HepG2 (cell line): ENCODE results near the gene ICAM5. TPM values are rescaled to one million over a fixed set of nuclear protein-coding genes. Genes with fewer than 3 reads are reported as not detected.

Experiments used
- PLRG1 ChIP-seq: fragments of 450-650 bp; conservative IDR thresholded peaks from 2 replicates; pipeline ENCODE4 v1.6.1; 2016
- PRDM15 ChIP-seq: sonication (generic); formaldehyde crosslinking; IDR thresholded peaks from 2 replicates; pipeline ENCODE4 v1.4.0; 2020; ENCODE audit warnings: missing genetic modification reagents
- ZBTB37 ChIP-seq: sonication (generic); formaldehyde crosslinking; IDR thresholded peaks from 2 replicates; pipeline ENCODE4 v1.4.0; 2020; ENCODE audit warnings: mild to moderate bottlenecking, missing genetic modification reagents
- ZBTB49 ChIP-seq: sonication (generic); formaldehyde crosslinking; IDR thresholded peaks from 2 replicates; pipeline ENCODE4 v1.4.0; 2020; ENCODE audit warnings: missing genetic modification reagents, borderline replicate concordance
- ZNF256 ChIP-seq: sonication (generic); formaldehyde crosslinking; conservative IDR thresholded peaks from 2 replicates; pipeline ENCODE4 v1.4.0; 2020; ENCODE audit warnings: missing genetic modification reagents
- ZNF572 ChIP-seq: sonication (generic); formaldehyde crosslinking; IDR thresholded peaks from 2 replicates; pipeline ENCODE4 v1.5.1; 2020; ENCODE audit warnings: mild to moderate bottlenecking, missing genetic modification reagents
- ZNF660 ChIP-seq: sonication (generic); formaldehyde crosslinking; IDR thresholded peaks from 2 replicates; pipeline ENCODE4 v1.5.1; 2020; ENCODE audit warnings: mild to moderate bottlenecking, low read depth, missing genetic modification reagents, borderline replicate concordance
- polyA plus RNA-seq, 8 experiments: library from polyadenylated mRNA; depleted of rRNA in 3 of 8; stranded (reverse) in 7 of 8; unstranded in 1 of 8; fragments of >200 nt; fragmentation: Illumina TruSeq in 4 of 8; extraction: Trizol in 4 of 8; gene quantifications; 2 replicates each; pipeline versions ENCODE4 v1.2.1 to v1.2.3, GENCODE V29; 2011 to 2016; ENCODE audit warnings: low read depth in 4 of 8, missing spikeins in 1 of 8, mixed read lengths in 1 of 8; ENCODE audit not compliant: insufficient read depth in 1 of 8
- total RNA-seq, 5 experiments: library from RNA; depleted of rRNA; stranded (reverse); fragments of >200 nt; fragmentation: Illumina TruSeq; extraction: Trizol; gene quantifications; 2 replicates each; pipeline ENCODE4 v1.2.3, GENCODE V29; 2016; ENCODE audit warnings: low read depth in 1 of 5

ICAM5 gene
- total and polyA plus RNA-seq, 2 of the 13 experiments (the other 11 are each of a cell fraction or from before 2014, with no cell fraction given): 0.46 to 1.6 TPM

GRCh38 chr19:10288662-10289166 is 1.0 kb upstream of the ICAM5 start (continued):
- TF ChIP-seq PRDM15 (no peak), ZNF256 (CRISPR knock-in tag) (no peak), ZBTB49 (CRISPR knock-in tag) (no peak), ZNF660 (CRISPR knock-in tag) (no peak), ZBTB37 (no peak), PLRG1 (no peak), ZNF572 (CRISPR knock-in tag) (no peak)
